Measurements from ENCODE around the gene NUDT12.

NUDT12 gene

DNA sequence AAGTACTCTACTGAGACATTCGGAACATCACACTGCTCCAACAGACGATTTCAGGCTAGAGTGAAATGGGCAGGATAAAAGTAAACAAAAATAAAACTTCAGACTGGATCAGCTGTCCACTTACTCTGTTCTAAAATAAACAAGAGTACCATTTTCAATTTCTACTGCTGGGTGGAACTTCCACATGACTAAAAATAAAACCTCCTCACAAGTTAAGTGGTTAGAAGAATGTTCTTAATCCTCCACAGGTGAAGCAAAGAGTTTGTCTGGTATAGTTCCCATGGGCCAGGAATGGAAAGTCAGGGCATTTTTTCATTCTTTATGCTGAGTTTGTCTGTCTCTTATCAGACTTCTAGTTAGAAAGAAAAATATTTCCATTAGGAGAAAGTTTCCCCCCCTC, 15.7 kb downstream of the NUDT12 start:
- no peak for TF ChIP-seq TAF1 (IDR thresholded peaks at IDR 0.05; ENCODE audit: borderline replicate concordance, insufficient read depth, low read length)
- TF ChIP-seq POLR2AphosphoS5 (IDR thresholded peaks at IDR 0.05; ENCODE audit: low read depth, low read length): no peak
- TF ChIP-seq, protein P1, sequence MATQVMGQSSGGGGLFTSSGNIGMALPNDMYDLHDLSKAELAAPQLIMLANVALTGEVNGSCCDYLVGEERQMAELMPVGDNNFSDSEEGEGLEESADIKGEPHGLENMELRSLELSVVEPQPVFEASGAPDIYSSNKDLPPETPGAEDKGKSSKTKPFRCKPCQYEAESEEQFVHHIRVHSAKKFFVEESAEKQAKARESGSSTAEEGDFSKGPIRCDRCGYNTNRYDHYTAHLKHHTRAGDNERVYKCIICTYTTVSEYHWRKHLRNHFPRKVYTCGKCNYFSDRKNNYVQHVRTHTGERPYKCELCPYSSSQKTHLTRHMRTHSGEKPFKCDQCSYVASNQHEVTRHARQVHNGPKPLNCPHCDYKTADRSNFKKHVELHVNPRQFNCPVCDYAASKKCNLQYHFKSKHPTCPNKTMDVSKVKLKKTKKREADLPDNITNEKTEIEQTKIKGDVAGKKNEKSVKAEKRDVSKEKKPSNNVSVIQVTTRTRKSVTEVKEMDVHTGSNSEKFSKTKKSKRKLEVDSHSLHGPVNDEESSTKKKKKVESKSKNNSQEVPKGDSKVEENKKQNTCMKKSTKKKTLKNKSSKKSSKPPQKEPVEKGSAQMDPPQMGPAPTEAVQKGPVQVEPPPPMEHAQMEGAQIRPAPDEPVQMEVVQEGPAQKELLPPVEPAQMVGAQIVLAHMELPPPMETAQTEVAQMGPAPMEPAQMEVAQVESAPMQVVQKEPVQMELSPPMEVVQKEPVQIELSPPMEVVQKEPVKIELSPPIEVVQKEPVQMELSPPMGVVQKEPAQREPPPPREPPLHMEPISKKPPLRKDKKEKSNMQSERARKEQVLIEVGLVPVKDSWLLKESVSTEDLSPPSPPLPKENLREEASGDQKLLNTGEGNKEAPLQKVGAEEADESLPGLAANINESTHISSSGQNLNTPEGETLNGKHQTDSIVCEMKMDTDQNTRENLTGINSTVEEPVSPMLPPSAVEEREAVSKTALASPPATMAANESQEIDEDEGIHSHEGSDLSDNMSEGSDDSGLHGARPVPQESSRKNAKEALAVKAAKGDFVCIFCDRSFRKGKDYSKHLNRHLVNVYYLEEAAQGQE (IDR thresholded peaks at IDR 0.05; ENCODE audit: insufficient read depth in 1 of 2, low read depth in 2 of 2, low read length in 2 of 2): no peak
- no peak for TF ChIP-seq FOXP2 (optimal IDR thresholded peaks at IDR 0.05; ENCODE audit: borderline replicate concordance, extremely low read depth, extremely low read length, insufficient read depth)
- TF ChIP-seq SIN3A (IDR thresholded peaks at IDR 0.05; ENCODE audit: borderline replicate concordance, insufficient read depth, low read length): no peak

DNA sequence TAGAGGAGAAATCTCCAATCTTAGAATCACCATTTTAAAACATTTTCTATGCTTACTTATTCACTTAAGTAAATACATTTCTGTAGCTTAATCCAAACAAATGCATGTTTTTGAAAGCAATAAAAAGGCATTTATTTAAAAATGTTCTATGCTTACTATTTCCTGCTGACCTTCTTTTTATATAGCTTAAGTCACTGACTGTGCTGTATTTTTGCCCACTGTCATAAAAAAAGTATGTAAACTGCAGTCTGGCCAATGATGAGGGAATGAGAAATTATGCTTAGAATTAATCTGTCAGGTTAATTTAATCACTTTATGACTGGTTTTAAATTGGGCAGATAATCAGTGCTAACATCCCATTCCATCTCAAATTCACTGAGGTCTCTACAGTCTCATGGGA, 20.1 kb downstream of the NUDT12 start:
- TF ChIP-seq, protein P1 (IDR thresholded peaks at IDR 0.05; ENCODE audit: insufficient read depth in 1 of 2, low read depth in 2 of 2, low read length in 2 of 2): no peak
- TF ChIP-seq FOXP2 (optimal IDR thresholded peaks at IDR 0.05; ENCODE audit: borderline replicate concordance, extremely low read depth, extremely low read length, insufficient read depth) (no peak), SIN3A (IDR thresholded peaks at IDR 0.05; ENCODE audit: borderline replicate concordance, insufficient read depth, low read length) (no peak), POLR2AphosphoS5 (IDR thresholded peaks at IDR 0.05; ENCODE audit: low read depth, low read length) (no peak), TAF1 (IDR thresholded peaks at IDR 0.05; ENCODE audit: borderline replicate concordance, insufficient read depth, low read length) (no peak)

- no peak for TF ChIP-seq FOXP2 (optimal IDR thresholded peaks at IDR 0.05; ENCODE audit: borderline replicate concordance, extremely low read depth, extremely low read length, insufficient read depth)
- TF ChIP-seq SIN3A (IDR thresholded peaks at IDR 0.05; ENCODE audit: borderline replicate concordance, insufficient read depth, low read length): no peak
- no peak for TF ChIP-seq TAF1 (IDR thresholded peaks at IDR 0.05; ENCODE audit: borderline replicate concordance, insufficient read depth, low read length)
- TF ChIP-seq, protein P1 (IDR thresholded peaks at IDR 0.05; ENCODE audit: insufficient read depth in 1 of 2, low read depth in 2 of 2, low read length in 2 of 2): no peak
- TF ChIP-seq POLR2AphosphoS5 (IDR thresholded peaks at IDR 0.05; ENCODE audit: low read depth, low read length): no peak
These were observed 21.0 kb downstream of the NUDT12 start for GRCh38 chr5:103541569-103541968.

DNA sequence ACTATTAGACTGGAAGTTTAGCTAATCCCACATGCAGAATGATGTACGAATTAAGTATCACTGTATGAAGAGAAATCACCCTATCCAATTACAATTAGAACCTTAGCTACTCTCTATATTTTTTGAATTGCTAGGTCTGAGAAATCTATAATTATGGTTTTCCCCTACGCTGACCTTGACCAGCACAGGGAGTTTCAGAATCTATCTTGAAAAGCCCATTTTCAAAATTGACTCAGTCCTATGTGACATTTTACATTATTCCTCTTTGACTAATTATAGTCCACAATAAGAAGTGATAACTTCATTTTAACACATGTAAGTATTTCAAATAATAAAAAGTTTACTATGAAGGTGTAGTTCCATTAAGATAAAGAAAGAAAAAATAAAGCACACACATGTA, 21.5 kb downstream of the NUDT12 start:
- TF ChIP-seq, protein P1 (IDR thresholded peaks at IDR 0.05; ENCODE audit: insufficient read depth in 1 of 2, low read depth in 2 of 2, low read length in 2 of 2): no peak
- TF ChIP-seq SIN3A (IDR thresholded peaks at IDR 0.05; ENCODE audit: borderline replicate concordance, insufficient read depth, low read length): no peak

Data from PFSK-1 (cell line).